KOPT-K1 (cell line): ENCODE results near the gene ITGA7.

Source experiments
- H3K27ac ChIP-seq: fragments of 200-600 bp; sonication (generic); 2 replicates; pipeline ENCODE4 v1.5.1; 2016; ENCODE audit warnings: antibody characterized with exemption, mild to moderate bottlenecking, low read depth, low read length; ENCODE audit not compliant: poor library complexity, severe bottlenecking
- H3K36me3 ChIP-seq: fragments of 200-600 bp; sonication (generic); 2 replicates; pipeline ENCODE4 v1.5.1; 2017; ENCODE audit warnings: antibody characterized with exemption, mild to moderate bottlenecking, low read length, moderate library complexity; ENCODE audit not compliant: insufficient read depth
- H3K9me3 ChIP-seq: fragments of 200-600 bp; sonication (generic); 2 replicates; pipeline ENCODE4 v1.5.1; 2017; ENCODE audit warnings: antibody characterized with exemption, low read length, mild to moderate bottlenecking; ENCODE audit not compliant: insufficient read depth, poor library complexity, severe bottlenecking

Gene ITGA7

GRCh38 chr12:55692631-55693322, 14.9 kb downstream of the ITGA7 start:
- H3K27ac ChIP-seq, result no peak overlapping the region
- H3K9me3 ChIP-seq, result no peaks in the 10 kb centered on the region
- H3K36me3 ChIP-seq, result no peaks in the 10 kb centered on the region

- H3K36me3 ChIP-seq, result no peaks in the 10 kb centered on the region
- H3K9me3 ChIP-seq, result no peaks in the 10 kb centered on the region
- H3K27ac ChIP-seq, result no peak overlapping the region
These were observed 18.7 kb downstream of the ITGA7 start for GRCh38 chr12:55688716-55689655.

DNA sequence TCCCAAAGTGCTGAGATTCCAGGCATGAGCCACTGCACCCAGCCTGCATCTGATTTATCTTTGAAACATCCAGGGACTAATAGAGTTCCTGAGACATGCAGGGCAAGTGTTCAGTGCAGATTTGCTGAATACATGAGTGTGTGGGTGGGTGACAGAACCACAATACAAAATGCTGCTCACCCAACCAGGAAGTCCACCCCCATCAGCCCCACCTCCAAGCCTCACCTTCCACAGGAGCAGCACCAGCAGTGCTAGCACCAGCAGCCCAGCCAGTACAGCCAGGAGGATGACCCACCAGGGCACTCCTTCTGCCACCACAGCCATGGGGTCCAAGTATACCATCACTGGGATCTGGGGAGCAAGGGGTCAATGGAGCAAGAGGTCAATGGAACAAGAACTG, 20.0 kb downstream of the ITGA7 start:
- Histone ChIP-seq H3K27ac (no peak overlapping the region), H3K36me3 (no peaks in the 10 kb centered on the region), H3K9me3 (no peaks in the 10 kb centered on the region)

- Histone ChIP-seq H3K36me3 (no peaks in the 10 kb centered on the region), H3K9me3 (no peaks in the 10 kb centered on the region), H3K27ac (no peak overlapping the region)
These were observed 21.2 kb downstream of the ITGA7 start for GRCh38 chr12:55686366-55687010.

DNA sequence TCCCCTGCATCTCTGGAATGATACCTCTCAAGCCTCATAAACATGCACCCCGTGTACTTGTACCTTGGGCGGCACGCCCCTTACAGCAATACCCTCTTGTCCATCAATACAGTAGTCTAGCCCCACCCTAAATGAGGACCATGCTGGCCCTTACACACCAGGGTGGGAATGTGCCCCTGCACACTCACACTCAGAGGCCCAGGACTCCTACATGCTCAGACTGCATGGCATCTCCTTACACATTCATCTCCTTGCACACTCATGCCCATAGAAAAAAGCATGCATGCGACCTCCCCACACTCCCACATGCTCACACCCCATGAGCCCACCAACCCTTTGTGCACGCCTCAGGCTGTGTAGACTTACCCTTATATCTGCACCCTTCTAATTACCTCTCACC, 22.0 kb downstream of the ITGA7 start:
- H3K36me3 ChIP-seq, result no peaks in the 10 kb centered on the region
- no peaks in the 10 kb centered on the region for H3K9me3 ChIP-seq
- H3K27ac ChIP-seq, result no peak overlapping the region

DNA sequence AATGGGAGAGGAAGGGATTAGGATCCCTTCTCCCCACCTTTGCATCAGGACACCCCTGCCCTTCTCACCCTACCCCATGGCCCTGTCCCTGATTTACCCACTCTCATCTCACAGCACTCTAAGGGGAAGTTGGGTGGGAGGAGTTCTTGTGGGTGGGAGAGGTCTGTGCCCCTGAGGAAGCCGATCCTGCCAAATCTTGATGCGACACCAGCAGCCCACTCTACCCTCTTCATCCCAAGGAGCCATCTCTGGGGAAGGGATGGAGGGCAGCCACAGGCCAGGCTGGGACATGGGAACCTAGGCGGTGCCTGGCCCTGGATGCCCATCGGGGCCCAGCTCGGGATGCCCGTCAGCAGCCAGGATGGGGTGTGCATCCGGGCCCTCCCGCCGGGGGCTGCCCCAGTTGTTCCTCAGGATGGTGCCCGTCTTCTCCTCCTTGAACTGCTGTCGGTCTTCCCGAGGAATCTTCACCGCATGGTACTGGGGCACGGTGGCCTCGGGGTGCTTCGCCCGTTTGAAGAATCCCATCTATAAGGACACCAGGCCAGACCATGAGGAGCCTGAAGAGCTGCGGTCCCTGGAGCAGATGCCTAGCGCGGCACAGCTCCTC, 22.8 kb downstream of the ITGA7 start:
- Histone ChIP-seq H3K9me3 (no peaks in the 10 kb centered on the region), H3K36me3 (no peaks in the 10 kb centered on the region), H3K27ac (no peak overlapping the region)

DNA sequence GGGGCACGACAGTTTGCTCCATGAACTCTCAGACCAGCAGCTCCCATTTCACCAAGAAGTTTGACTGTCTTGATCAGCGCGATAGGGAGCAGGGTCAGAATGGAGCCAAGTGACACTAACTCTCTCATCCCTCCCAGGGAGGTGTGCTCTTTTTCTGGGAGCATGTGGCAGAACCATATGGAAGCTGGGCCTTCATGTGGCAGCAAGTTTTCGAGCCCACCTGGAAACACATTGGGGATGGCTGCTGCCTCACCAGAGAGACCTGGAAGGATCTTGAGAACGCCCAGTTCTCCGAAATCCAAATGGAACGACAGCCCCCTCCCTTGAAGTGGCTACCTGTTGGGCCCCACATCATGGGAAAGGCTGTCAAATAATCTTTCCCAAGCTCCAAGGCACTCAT, 24.0 kb downstream of the ITGA7 start:
- no peak overlapping the region for H3K27ac ChIP-seq
- no peaks in the 10 kb centered on the region for H3K9me3 ChIP-seq
- H3K36me3 ChIP-seq, result no peaks in the 10 kb centered on the region

GRCh38 chr12:55682087-55682796, 25.5 kb downstream of the ITGA7 start:
- no peak overlapping the region for H3K27ac ChIP-seq
- no peaks in the 10 kb centered on the region for H3K36me3 ChIP-seq
- no peaks in the 10 kb centered on the region for H3K9me3 ChIP-seq

GRCh38 chr12:55681142-55682077, 26.3 kb downstream of the ITGA7 start:
- Histone ChIP-seq H3K27ac (no peak overlapping the region), H3K9me3 (no peaks in the 10 kb centered on the region), H3K36me3 (no peaks in the 10 kb centered on the region)

DNA sequence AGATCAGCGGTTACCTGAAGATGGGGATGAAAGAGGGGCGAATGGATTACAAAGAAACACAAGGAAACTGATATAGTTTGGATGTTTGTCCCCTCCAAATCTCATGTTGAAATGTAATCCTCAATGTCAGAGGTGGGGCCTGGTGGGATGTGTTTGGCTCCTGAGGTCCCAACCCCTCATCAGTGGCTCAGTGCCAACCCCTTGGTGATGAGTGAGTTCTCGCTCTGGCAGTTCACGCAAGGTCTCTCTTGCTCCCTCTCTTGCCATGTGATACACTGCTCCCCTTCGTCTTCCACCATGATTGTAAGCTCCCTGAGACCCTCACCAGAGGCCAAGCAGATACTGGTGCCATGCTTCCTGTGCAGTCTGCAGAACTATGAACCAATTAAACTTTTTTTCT, 28.0 kb downstream of the ITGA7 start:
- no peak overlapping the region for H3K27ac ChIP-seq
- H3K36me3 ChIP-seq, result no peaks in the 10 kb centered on the region
- no peaks in the 10 kb centered on the region for H3K9me3 ChIP-seq

- H3K9me3 ChIP-seq, result no peaks in the 10 kb centered on the region
- H3K27ac ChIP-seq, result no peak overlapping the region
- H3K36me3 ChIP-seq, result no peaks in the 10 kb centered on the region
These were observed 31.0 kb downstream of the ITGA7 start for GRCh38 chr12:55676707-55677106.

DNA sequence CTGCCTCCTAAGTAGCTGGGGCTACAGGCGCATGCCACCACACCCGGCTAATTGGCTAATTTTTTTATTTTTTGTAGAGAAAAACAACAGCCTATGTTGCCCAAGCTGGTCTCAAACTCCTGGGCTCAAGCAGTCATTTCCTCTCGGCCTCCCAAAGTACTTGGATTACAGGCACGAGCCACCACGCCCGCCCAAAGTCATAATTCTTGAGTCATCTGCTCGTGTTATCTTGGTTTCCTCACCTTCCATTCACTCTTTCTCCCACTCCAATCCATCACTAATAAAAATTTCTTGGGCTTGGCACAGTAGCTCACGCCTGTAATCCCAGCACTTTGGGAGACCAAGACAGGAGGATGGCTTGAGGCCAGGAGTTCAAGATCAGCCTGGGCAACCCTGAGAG, 32.0 kb downstream of the ITGA7 start:
- Histone ChIP-seq H3K9me3 (no peaks in the 10 kb centered on the region), H3K27ac (no peak overlapping the region), H3K36me3 (no peaks in the 10 kb centered on the region)

- H3K36me3 ChIP-seq, result no peaks in the 10 kb centered on the region
- no peaks in the 10 kb centered on the region for H3K9me3 ChIP-seq
- no peak overlapping the region for H3K27ac ChIP-seq
These were observed 34.1 kb downstream of the ITGA7 start for GRCh38 chr12:55673638-55674037.

DNA sequence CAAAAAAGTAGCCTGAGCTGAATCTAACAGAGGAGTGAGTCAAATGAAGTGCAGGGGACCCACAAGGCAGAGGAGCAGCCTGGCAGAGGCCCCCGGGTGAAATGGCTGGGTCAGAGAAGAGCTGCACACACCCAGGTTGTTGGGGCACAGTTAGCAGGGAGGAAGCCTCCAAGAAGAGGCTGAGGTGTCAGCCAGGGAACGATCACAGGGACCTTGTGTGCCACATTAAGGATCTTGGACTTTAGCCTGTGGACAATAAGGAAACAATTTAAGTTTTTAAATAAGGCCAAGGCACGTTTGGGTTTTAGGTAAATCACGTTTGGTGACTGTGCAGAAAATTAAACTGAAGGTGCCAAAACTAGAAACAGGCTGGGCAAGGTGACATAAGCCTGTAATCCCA, 36.0 kb downstream of the ITGA7 start:
- no peak overlapping the region for H3K27ac ChIP-seq
- no peaks in the 10 kb centered on the region for H3K36me3 ChIP-seq
- H3K9me3 ChIP-seq, result no peaks in the 10 kb centered on the region
